ENCODE results near the gene GABRP.
"Not testable (repeated sequence)": the region's sequence is repeated elsewhere in the genome, so short reads cannot be mapped to it uniquely, and the experiment has no call there.

GABRP gene

GRCh38 chr5:170805666-170806065 is 22.1 kb downstream of the GABRP start:
- no peak for DNase-seq

GRCh38 chr5:170809551-170809950 is 26.0 kb downstream of the GABRP start:
- DNase-seq = no peak

DNA sequence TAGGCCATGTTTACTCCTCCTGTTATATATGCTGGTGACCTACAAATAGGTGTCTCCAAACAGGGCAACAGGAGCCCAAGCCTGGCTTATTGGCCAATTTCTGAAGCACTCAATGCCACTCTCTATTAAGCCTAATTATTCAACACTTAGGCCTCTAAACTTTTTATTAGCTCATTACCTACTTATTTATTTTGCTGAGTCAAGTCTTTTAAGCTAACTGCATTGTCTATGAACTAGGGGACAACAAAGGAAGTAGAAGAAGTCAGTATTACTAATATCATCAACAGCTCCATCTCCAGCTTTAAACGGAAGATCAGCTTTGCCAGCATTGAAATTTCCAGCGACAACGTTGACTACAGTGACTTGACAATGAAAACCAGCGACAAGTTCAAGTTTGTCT is 28.2 kb downstream of the GABRP start:
- DNase-seq = no peak

DNA sequence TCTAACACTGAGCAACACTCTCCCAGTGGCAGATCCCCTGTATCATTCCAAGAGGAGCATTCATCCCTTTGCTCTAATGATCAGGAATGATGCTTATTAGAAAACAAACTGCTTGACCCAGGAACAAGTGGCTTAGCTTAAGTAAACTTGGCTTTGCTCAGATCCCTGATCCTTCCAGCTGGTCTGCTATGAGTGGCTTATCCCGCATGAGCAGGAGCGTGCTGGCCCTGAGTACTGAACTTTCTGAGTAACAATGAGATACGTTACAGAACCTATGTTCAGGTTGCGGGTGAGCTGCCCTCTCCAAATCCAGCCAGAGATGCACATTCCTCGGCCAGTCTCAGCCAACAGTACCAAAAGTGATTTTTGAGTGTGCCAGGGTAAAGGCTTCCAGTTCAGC is 29.7 kb downstream of the GABRP start:
- no peak for DNase-seq

DNA sequence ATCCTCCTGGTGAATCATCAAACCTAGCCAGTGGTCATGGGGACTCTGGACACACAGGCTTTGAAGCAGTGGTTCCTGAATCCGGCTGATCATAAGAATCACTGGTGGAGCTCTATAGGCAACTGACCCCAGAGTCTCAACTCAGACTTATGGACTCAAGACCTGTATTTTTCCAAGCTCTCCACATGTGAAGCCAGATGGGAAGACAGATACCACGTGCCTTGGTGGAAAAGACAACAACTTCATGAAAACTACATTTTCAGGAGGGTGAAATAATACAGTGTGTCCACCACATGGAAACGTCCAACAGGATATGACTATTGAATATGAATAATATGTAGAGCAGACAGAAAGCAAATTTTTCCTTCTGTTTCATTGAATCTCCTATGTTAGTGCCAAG is 33.7 kb downstream of the GABRP start:
- no peak for DNase-seq

DNA sequence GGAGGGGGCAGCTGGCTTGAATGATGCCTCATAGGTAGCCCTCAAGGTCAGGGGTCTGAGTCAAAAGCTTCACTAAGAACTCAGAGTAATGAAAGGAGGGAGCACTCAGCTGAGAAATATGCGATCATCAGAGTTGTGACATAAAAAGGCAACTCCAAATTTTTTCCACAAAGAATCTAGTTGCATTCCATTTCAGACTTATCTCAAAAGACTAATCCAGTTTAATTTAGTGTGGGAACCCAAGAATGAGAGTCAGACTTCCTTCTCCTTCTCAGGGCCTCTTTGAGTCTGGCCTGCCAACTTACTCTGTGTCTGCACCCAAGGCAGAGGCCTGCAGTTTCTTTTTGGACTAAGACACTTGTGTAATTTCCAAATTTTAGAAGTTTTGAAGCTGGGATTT is 34.7 kb downstream of the GABRP start:
- DNase-seq = no peak

DNA sequence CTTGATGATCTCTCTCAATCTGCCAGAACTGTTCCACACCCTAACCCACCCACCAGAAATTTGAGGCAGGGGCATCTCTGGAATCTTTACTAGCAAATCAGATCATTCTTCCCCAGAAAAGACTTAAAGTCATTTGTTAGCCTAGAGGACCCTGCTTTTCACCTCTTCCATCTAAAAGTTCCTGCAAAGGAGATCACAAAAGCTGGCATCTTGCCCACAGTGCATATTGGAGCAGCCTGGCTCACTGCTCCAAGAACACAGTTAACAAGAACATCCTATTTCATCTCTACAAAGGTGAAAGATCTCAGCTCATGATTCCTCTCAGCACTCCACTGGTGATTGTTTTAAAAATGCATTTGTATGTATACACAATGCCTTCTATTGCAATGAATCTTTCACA is 36.3 kb downstream of the GABRP start:
- no peak for DNase-seq

DNA sequence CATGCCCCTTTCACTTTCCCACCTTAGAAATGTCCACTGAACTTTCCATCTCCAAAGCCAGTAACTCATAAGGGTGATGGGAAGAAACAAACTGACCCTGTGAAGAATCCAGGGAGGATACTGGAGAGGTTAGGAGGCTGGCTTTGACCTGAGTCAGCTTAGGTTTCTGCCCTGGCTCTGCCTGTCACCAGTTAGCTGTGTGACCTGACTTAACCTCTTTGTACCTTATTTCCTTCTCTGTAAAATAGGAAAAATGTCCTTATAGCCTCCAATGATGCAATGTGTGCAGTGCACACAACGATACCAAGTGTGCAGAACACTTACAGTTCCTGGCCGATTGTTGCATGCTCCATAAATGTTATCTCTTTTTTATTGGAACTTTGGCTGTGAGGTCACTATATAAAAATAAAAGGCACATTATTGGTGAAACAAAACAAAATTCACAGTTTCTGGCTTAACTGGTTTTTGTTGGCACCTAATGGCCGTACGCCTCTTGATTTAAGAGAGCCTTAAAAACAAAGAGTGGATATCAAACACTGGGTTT is 37.8 kb downstream of the GABRP start:
- no peak for DNase-seq

GRCh38 chr5:170826117-170826516 is 42.6 kb downstream of the GABRP start:
- DNase-seq = no peak

- DNase-seq = no peak
Observed at GRCh38 chr5:170832241-170832640, 48.7 kb downstream of the GABRP start.

DNA sequence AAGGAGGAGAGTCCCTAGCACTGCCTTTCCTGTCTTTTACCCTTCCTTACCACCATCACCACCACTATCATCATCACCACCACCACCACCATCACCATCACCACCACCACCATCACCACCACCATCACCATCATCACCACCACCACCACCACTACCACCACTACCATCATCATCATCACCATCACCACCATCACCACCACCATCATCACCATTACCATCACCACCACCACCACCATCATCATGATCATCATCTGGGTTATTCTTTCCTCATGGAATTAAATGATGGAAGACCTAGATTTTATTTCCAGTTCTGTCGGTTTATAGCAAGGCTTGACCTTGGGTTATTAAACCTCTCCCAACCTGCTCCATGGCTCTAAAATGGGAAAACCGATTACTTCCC is 50.5 kb downstream of the GABRP start:
- not testable (repeated sequence) for DNase-seq

DNA sequence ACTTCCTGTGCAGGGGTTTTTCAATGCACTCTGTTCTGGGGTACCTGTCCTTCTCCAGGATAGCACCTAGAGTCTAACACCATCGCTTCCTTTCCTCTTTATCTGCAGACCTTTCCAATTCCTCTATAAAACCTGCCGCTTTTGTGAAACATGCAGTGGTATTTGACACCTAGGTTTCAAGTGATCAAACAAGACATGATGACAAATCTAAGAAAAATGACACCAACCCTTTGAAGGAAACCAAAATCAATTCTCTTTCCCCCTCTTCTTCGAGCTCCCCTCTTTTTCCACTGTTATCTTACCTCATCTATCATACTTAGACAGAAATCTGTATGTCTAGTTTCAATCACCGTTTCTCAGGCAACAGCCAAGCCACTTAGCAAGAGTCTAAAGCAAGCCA is 52.7 kb downstream of the GABRP start:
- no peak for DNase-seq

DNA sequence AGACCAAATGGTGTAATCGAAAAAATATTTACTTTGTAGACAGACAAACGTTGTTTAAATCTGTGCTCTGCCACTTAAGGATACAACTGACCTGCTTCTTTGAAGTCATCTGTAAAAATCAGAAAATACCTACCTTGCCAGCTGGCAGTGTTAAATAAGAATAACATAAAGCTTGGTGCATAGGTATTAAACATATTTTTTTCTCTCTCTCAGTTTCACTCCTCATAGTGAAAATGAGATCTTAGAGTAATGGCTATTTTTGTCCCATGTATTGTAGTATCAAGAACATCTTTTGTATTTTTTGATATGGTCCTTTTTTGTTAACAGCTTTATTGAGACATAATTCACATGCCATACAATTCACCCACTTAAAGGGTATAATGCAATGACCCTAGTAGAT is 60.3 kb downstream of the GABRP start:
- DNase-seq = no peak

DNA sequence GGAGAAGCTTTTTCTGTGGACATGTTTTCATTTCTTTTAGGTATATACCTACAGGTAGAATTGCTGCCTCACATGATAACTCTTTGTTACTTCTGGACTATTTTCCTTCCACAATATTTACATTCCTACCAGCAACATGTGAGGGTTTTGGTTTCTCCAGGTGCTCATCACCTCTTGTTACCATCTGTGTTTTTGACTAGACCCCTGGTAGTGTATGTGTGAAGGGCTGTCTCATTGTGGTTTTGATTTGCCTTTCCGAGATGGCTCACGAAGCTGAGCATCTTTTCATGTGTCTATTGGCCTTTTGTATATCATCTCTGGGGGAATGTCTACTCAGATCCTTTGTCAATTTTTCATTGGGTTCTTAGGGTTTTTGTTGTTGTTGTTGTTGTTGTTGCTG is 61.1 kb downstream of the GABRP start:
- no peak for DNase-seq

GRCh38 chr5:170846416-170846815 is 62.9 kb downstream of the GABRP start:
- DNase-seq = no peak

DNA sequence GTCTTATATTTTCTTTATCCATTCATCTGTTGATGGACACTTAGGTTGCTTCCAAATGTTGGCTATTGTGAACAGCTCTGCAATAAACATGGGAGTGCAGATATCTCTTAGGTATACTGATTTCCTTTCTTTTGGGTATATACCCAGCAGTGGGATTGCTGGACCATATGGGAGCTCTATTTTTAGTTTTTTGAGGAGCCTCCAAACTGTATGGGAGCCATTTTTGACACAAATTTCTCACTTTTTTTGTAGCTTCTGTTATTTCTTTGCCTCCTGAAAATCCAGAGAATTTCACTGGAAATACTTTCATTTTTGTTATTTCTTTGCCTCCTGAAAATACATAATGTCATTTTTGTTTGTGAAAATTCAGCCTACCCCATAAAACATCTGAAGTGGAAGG is 63.3 kb downstream of the GABRP start:
- no peak for DNase-seq

DNA sequence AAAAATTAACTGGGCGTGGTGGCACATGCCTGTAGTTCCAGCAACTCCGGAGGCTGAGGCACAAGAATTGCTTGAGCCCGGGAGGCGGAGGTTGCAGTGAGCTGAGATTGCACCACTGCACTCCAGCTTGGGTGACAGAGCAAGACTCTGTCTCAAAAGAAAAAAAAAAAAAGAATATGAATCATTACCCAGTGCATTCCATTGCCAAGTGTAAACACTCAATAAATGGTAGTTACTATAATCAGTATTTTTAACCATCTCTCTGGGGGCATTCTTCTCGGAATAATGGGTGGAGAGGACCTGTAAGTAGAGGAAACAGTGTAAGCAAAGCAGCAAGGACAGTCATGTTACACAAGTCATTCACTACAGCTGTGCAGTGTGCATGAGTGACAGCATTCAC is 64.5 kb downstream of the GABRP start:
- no peak for DNase-seq

DNA sequence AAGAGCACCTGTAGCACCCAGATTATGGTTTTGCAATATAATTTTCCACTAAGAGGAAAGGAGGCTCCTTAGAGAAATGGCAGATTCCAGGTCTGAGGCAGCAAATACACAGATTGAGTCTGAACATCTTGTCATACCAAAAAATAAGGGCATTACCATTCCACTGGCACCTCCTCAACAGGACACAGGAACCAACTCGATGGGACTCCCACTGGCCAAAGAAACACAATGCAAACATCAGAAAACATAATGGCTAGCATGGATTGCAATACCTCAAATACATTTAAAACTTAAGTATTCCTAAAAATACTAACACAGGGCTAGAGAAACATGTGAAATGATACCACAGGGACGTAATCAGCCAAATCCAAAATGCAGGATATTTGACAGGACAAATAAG is 65.8 kb downstream of the GABRP start:
- no peak for DNase-seq

GRCh38 chr5:170854566-170854965 is 71.0 kb downstream of the GABRP start:
- DNase-seq = no peak

DNA sequence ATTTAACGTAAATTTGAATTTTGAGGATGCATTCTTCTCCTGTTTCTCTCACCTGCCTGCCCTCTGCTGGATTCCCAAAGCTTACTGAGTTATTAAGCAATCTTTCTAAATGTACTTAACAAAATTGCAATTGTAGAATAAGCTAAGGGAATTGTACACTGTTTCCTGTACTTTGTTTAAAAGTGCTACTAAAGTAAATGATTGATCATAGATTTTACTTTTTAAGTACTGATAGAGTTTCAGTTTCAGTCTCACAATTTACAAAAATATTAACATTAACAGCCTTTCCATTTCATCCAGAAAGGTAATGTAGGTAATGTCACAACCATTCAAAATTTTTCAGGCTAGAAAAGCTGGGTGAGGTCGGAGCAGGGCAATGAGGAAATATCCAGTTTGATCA is 73.5 kb downstream of the GABRP start:
- DNase-seq = no peak

DNA sequence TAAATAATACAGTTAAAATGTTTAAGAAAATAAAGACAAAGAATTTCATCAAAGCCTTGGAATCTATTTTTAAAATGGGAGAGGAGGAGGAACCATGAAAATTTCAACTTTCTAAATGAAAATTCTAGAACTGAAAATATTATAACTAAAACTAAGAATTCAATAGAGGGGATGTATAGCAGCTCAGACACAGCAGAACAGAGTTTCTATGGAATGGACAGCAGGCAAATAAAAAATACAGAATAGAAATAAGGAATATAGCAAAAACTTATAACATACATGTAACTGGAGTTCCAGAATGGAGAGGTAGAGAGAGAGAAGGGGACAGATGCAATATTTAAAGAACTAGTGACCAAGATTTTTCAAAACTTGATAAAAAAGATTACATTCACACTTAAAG is 76.9 kb downstream of the GABRP start:
- DNase-seq = no peak

GRCh38 chr5:170860818-170861666 is 77.5 kb downstream of the GABRP start:
- no peak for DNase-seq

DNA sequence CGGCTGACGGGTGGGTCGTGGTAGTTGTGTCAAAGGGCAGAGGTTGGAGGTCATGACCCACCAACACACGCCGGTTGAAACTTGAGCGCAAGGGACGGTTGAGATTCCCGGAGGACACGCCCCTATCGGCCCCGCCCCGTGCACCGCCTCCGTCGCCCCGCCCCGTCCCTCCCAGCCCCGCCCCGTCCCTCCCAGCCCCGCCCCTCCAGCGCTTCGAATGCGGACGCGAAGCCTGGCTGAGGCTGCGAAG is 78.1 kb downstream of the GABRP start:
- DNase-seq = no peak

DNA sequence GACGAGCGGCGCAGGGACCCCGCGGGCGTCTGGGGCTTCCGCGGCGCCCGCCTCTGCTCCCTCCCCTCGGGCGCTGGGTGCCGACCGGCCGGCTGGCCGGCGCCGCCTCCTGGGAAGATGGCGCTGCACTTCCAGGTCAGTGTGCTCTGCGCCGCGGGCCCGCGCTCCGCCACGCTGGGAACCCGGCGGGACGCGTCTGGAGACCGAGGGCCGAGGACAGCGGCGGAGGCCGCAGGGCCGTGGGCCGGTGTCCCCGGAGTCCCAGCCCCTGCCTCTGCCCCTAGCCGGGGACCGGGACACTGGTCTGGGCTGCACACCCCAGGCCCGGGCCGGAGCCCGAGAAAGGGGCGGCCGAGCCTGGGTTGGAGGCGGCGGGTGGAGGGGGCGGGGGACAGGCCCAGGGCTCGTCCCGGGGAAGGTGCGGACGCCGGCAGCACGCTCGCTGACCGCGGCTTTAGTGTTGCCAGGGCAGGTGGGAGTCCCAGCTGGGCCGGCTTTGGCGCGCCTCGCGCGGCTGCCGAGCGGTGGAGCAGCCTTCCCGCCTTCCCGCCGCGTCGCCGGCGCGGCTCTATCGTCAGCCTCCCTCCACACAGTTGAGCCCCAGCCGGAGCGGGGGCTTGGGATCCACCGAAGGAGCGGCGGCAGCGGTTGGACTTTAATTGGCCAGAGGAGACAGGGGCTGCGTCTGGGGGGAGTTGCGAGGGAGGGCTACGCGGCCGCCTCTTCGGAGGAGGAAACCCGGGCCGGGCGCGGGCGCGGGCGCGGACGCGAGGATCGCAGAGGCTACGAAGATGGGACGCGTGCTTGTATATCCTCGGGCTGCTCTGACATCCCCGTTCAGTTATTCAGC is 78.6 kb downstream of the GABRP start, which contains the start of gene RANBP17:
RANBP17 (plus strand) TSS at position 102 of the 850 bp plus-strand sequence.
- no peak for DNase-seq

Measured in CD4-positive, alpha-beta T cell treated with Interleukin-10 for 1 hour (primary cell).